OCI-LY7 (cell line): ENCODE results near the gene TTLL3. TPM values are rescaled to one million over a fixed set of nuclear protein-coding genes. Genes with fewer than 3 reads are reported as not detected.

Experiments used
- BruUV-seq: library from RNA; stranded (reverse); fragments of 400-500 nt; replicated peaks from 2 replicates; lab custom pipeline; 2021; lab: Mats Ljungman, UMichigan
- CTCF ChIA-PET: fragments of 300-600 bp; sonication (Branson Sonifier 250); formaldehyde crosslinking; loops from one replicate; lab custom pipeline; 2022; ENCODE audit warnings: antibody characterized with exemption; ENCODE audit not compliant: unreplicated experiment; lab: Charles Lee
- POLR2A ChIA-PET: fragments of 300-600 bp; sonication (Branson Sonifier 250); formaldehyde crosslinking; loops from one replicate; lab custom pipeline; 2022; ENCODE audit warnings: antibody characterized with exemption; lab: Charles Lee
- DNase-seq: peaks from one replicate; pipeline ENCODE4 v3.0.0-alpha.2; 2015; ENCODE audit warnings: low spot score
- H2AFZ ChIP-seq: fragments of 200-600 bp; sonication (generic), shearing (Covaris generic); 2 replicates; pipeline ENCODE4 v1.6.1; 2014; ENCODE audit warnings: mild to moderate bottlenecking, antibody characterized with exemption, low read length, moderate library complexity
- H3K27ac ChIP-seq: fragments of 200-600 bp; sonication (generic); 2 replicates; pipeline ENCODE4 v1.5.1; 2014; ENCODE audit warnings: mixed run types, low read depth, mild to moderate bottlenecking, moderate library complexity, low read length, inconsistent platforms; ENCODE audit not compliant: poor library complexity, severe bottlenecking
- H3K36me3 ChIP-seq: fragments of 200-600 bp; sonication (generic); 2 replicates; pipeline ENCODE4 v1.6.1; 2014; ENCODE audit warnings: mild to moderate bottlenecking, antibody characterized with exemption, low read length, moderate library complexity, mixed read lengths; ENCODE audit not compliant: insufficient read depth
- H3K4me1 ChIP-seq: fragments of 200-600 bp; sonication (generic); 2 replicates; pipeline ENCODE4 v1.5.1; 2014; ENCODE audit warnings: mild to moderate bottlenecking, low read length; ENCODE audit not compliant: insufficient read depth, poor library complexity, severe bottlenecking
- H3K4me2 ChIP-seq: fragments of 200-600 bp; sonication (generic); 2 replicates; pipeline ENCODE4 v1.6.1; 2014; ENCODE audit warnings: mild to moderate bottlenecking, low read length
- H3K4me3 ChIP-seq: fragments of 200-600 bp; sonication (generic); 2 replicates; pipeline ENCODE4 v1.5.1; 2014; ENCODE audit warnings: mild to moderate bottlenecking, low read depth, low read length; ENCODE audit not compliant: poor library complexity, severe bottlenecking
- H3K79me2 ChIP-seq: fragments of 200-600 bp; sonication (generic); 2 replicates; pipeline ENCODE4 v1.6.1; 2016; ENCODE audit warnings: low read depth, mild to moderate bottlenecking, low read length, moderate library complexity, mixed read lengths; ENCODE audit not compliant: insufficient read depth
- H3K9me2 ChIP-seq: fragments of 200-600 bp; sonication (generic); 2 replicates; pipeline ENCODE4 v1.6.1; 2016; ENCODE audit warnings: mild to moderate bottlenecking, low read length, mixed read lengths; ENCODE audit not compliant: insufficient read depth
- H3K9me3 ChIP-seq: fragments of 200-600 bp; sonication (generic); 2 replicates; pipeline ENCODE4 v1.6.1; 2014; ENCODE audit warnings: mild to moderate bottlenecking, mixed run types, low read length, mixed read lengths
- H4K20me1 ChIP-seq: fragments of 200-600 bp; sonication (generic); 2 replicates; pipeline ENCODE4 v1.6.1; 2014; ENCODE audit warnings: mild to moderate bottlenecking, antibody characterized with exemption, low read length, moderate library complexity, mixed read lengths; ENCODE audit not compliant: insufficient read depth
- EZH2phosphoT487 ChIP-seq: fragments of 200-600 bp; sonication (generic); IDR thresholded peaks from 2 replicates; pipeline ENCODE4 v1.6.1; 2018; ENCODE audit warnings: low read depth, borderline replicate concordance, mild to moderate bottlenecking, mixed run types, antibody characterized with exemption, low read length, moderate library complexity, mixed read lengths
- intact Hi-C: fragments of 100-400 bp; cut with micrococcal nuclease; formaldehyde crosslinking; loops from one replicate; pipeline ENCODE4 v1.10.0; 2022; ENCODE audit not compliant: unreplicated experiment
- total RNA-seq, 2 experiments: library from RNA; depleted of rRNA in 1 of 2; stranded (reverse); fragments of >200 nt in 1 of 2; shearing (Covaris generic) in 1 of 2; gene quantifications; 2 replicates each; pipeline ENCODE4 v1.2.3, GENCODE V29; 2014 to 2022
- TF ChIP-seq, protein P1 (sequence below): fragments of 200-600 bp; sonication (generic); conservative IDR thresholded peaks from 2 replicates; pipeline ENCODE4 v1.5.1; 2014; ENCODE audit warnings: mild to moderate bottlenecking, antibody characterized with exemption, low read length, moderate library complexity, mixed read lengths

TTLL3 gene
- total RNA-seq, 2 experiments from 2014 or later = 65.4 to 127 TPM

DNA sequence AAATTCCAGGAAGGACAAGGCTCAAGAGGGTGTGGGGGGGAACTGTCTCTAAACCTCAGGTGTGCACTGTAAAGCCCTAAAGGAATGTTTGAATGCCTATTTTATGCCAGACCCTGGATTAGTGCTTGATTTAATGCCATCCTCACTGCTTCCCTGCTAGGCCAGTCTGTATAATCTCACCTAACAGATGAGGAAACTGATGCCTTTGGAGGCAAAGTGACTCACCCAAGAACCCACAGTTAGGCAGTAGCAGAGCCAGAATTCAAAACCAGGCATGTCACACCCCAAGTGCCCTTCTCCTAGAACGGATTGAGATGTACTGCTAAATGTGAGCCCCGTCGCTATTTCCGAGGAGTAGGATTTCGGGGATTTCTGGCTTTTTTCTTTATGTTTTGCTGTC lies 48.1 kb upstream of the TTLL3 start:
- intact Hi-C loops = no loop called here
- TF ChIP-seq, protein P1, sequence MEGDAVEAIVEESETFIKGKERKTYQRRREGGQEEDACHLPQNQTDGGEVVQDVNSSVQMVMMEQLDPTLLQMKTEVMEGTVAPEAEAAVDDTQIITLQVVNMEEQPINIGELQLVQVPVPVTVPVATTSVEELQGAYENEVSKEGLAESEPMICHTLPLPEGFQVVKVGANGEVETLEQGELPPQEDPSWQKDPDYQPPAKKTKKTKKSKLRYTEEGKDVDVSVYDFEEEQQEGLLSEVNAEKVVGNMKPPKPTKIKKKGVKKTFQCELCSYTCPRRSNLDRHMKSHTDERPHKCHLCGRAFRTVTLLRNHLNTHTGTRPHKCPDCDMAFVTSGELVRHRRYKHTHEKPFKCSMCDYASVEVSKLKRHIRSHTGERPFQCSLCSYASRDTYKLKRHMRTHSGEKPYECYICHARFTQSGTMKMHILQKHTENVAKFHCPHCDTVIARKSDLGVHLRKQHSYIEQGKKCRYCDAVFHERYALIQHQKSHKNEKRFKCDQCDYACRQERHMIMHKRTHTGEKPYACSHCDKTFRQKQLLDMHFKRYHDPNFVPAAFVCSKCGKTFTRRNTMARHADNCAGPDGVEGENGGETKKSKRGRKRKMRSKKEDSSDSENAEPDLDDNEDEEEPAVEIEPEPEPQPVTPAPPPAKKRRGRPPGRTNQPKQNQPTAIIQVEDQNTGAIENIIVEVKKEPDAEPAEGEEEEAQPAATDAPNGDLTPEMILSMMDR = no peak
- TF ChIP-seq EZH2phosphoT487 = no peak
- Histone ChIP-seq H3K9me3 (no peaks in the 10 kb centered on the region), H3K36me3 (peaks cover 48% of the 10 kb centered on the region), H3K4me2 (no peak overlapping the region), H2AFZ (no peak overlapping the region), H3K4me1 (peaks cover 7% of the 10 kb centered on the region), H3K9me2 (no peaks in the 10 kb centered on the region), H4K20me1 (no peaks in the 10 kb centered on the region), H3K27ac (no peak overlapping the region), H3K4me3 (no peak overlapping the region), H3K79me2 (no peaks in the 10 kb centered on the region)
- no peak for DNase-seq
- CTCF ChIA-PET = no interaction called here
- POLR2A ChIA-PET = no interaction called here
- BruUV-seq = no TSS peak

GRCh38 chr3:9762871-9763270 lies 47.2 kb upstream of the TTLL3 start:
- TF ChIP-seq, protein P1 = no peak
- no peak for TF ChIP-seq EZH2phosphoT487
- H3K27ac ChIP-seq = no peak overlapping the region
- peaks cover 7% of the 10 kb centered on the region for H3K4me1 ChIP-seq
- no TSS peak for BruUV-seq
- H3K4me3 ChIP-seq = no peak overlapping the region
- no peak overlapping the region for H3K4me2 ChIP-seq
- H2AFZ ChIP-seq = no peak overlapping the region
- no peaks in the 10 kb centered on the region for H3K79me2 ChIP-seq
- H3K9me2 ChIP-seq = no peaks in the 10 kb centered on the region
- peaks cover 39% of the 10 kb centered on the region for H3K36me3 ChIP-seq
- CTCF ChIA-PET = no interaction called here
- H3K9me3 ChIP-seq = no peaks in the 10 kb centered on the region
- intact Hi-C loops = no loop called here
- H4K20me1 ChIP-seq = no peaks in the 10 kb centered on the region
- no peak for DNase-seq
- POLR2A ChIA-PET = interaction anchor here (0.6 to 0.9 kb wide), 3 partner anchors 9 to 297 kb away, joined by 3 to 4 read pairs (median 4); no protein-coding TSS in a partner anchor

- POLR2A ChIA-PET = interaction anchor here (1.4 kb wide), 1 partner anchor 14 kb away, joined by 4 read pairs; no protein-coding TSS in a partner anchor
- Histone ChIP-seq H3K4me1 (peaks cover 7% of the 10 kb centered on the region), H3K4me2 (no peak overlapping the region), H3K9me3 (no peaks in the 10 kb centered on the region), H3K36me3 (peaks cover 11% of the 10 kb centered on the region), H3K9me2 (no peaks in the 10 kb centered on the region), H3K79me2 (no peaks in the 10 kb centered on the region), H3K27ac (no peak overlapping the region), H4K20me1 (no peaks in the 10 kb centered on the region), H2AFZ (no peak overlapping the region), H3K4me3 (no peak overlapping the region)
- TF ChIP-seq, protein P1 = no peak
- TF ChIP-seq EZH2phosphoT487 = no peak
- CTCF ChIA-PET = no interaction called here
- DNase-seq = no peak
- BruUV-seq = no TSS peak
- intact Hi-C loops = no loop called here
Measured at GRCh38 chr3:9765865-9766264, 44.2 kb upstream of the TTLL3 start.
